Esophagus mucosa (tissue), 1 donor: ENCODE measurements around the gene PIK3R6. TPM values are rescaled to one million over a fixed set of nuclear protein-coding genes. Genes with fewer than 3 reads are reported as not detected.
"Not testable (repeated sequence)": the region's sequence is repeated elsewhere in the genome, so short reads cannot be mapped to it uniquely, and the experiment has no call there.

ENCODE experiments used
- ATAC-seq: fragments of 200-7000 bp; cut with Tn5 transposase; one replicate; pipeline ENCODE4 v1.9.1; 2020
- total RNA-seq: library from RNA; stranded (reverse); gene quantifications from one replicate; pipeline ENCODE4 v1.2.4, GENCODE V29; 2023
- donor health status: DM: yes; HTN: yes; CAD: no.

The PIK3R6 gene
- total RNA-seq, 1 donor from 2014 or later: 0.16 TPM

DNA sequence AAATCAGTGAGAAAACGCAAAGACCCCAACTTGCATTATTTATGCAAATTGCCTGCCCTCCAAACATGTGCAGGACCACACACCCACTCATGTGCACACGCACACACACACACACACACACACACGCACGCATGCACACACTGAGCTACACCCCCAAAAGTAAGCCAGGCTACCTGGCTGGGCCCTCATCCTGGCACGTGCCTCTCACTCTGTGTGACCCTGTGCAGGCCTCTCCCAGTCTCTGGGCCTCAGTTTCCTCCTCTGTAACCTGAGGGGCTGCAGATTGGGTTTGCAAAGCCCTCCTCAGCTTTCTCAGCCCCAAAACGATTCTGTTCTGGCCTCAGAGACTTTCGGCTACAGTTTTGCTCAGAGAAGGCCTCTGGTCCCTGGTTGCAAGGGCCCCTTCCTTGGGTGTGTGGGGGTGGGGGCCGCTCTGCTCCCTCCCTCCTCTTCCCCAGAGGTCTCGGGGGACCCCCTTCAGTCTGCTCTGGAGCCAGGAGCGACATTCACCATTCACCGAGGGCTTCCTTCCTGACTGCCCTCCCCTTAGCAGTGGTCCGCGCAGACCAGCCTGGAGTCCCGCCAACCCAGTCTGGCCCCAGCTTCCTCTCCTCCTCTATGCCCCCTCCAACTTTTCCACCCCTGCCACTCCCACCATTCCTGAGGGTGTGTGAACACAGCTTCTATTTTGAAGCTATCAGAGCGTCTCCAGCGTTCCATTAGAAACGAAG, 5.4 kb upstream of the PIK3R6 start:
- ATAC-seq: no peak

DNA sequence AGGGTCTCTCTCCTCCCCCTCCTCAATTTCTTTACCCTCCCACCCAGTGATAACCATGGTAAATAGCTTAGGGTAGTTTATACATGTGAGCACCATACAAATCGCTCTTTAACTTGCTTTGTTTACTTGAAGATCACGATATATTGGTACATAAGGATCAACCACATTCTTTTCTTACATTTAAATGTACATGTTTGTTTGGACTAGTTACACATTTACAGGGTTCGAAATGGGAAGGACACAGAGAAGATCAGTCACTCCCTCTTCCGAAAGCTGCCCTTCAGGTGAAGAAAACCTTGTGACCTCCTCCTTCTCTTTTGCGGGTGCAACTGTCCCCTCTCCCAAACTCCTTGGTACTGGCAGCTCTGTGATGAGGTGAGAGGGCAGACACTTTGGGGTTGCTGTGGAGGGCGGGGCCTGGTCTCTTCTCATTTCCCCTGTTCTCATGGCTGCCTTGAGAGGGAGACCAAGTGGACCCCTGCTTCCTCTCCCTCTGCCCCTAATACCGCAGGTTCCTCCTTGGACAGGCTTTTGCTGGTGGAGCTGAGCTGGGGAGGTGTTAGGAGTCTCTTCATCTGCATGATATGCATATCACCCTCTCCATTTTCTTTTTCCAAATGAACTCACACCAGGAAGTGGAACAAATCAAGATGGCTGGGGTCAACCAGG, 4.7 kb upstream of the PIK3R6 start:
- ATAC-seq: no peak

DNA sequence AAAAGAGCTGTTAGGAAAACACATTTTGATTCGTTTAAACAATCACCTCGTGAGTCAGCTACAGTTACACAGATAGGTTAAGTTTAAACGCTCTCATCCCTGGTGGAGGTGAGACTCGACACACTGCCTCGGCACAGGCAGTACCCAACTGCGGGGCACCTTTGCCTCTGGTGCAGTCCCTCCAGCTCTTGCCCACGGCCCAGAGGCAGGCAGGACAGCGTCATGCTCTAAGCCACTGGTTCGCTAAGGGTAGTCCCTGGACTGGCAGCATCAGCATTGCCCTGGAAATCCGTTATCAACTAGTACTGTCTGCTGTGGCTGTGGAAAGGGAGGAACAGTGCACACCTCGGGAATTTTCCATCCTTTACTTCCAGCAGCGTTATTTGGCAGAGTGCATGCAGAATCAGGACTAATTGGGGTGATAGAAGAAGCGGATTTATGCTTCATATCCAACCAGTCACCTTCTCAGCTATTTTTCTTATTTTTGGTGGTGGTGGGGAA, 3.7 kb upstream of the PIK3R6 start:
- ATAC-seq: no peak

DNA sequence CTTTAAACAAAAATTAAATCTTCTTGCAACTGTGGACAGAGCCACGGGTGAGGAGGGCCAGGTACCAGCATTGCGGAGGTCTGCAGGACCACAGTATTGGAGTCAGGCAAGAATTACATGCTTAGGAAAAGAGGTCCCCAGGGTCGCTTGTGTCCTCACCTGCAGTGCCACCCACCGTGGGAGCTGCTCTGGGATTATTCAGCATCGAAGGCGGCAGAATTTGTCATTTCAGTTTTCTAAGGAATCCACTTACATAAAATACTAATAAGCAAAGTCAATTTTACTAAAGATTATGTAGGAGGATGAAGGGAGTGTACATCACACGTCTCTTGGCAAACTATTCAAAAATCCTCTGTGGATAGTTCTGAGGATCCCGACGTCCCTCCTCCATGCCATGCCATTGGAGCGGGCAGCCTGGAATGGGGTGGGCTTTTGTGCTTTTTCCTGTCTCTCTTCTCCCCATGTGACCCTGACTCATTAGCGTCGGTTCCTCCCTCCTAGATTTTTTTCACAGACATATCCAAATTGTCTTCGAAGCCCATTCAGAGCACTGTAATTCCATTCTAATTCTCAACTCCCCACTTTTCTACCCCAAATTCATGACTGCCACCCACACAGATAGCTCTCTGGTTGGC, 3.0 kb upstream of the PIK3R6 start:
- ATAC-seq: no peak

DNA sequence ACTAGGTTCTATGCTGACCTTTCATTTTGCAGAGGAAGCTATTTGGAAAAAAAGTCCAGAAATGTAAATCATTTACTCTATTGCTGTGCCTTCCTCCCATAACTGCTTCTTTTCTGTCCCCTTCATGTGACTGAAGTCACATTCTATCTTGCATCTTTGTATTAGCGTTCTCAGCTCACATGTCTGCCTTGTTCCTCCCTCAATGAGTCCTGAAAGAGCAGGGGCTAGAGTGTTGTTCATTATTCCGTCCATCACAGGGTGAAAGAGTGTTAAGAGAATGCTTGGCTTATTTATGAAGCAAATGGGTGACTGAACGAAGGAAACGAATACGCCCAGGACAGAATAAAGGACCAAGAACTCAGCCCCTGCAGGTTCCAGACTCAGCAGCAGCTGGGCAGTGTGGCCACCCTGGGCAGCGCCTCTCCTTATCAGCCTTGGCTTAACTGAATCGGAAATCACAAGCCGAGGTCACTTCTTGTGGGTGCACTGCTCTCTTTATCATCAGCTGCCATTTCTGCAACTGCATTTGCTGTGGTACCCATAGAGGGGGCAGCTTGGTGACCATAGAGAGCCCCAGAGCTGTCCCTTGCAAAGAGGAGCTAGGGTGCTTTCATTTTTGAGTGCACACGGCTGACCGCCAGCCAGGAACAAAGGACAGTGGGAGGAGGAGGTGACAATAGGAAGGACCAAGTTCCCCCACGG, 1.8 kb upstream of the PIK3R6 start:
- no peak for ATAC-seq

DNA sequence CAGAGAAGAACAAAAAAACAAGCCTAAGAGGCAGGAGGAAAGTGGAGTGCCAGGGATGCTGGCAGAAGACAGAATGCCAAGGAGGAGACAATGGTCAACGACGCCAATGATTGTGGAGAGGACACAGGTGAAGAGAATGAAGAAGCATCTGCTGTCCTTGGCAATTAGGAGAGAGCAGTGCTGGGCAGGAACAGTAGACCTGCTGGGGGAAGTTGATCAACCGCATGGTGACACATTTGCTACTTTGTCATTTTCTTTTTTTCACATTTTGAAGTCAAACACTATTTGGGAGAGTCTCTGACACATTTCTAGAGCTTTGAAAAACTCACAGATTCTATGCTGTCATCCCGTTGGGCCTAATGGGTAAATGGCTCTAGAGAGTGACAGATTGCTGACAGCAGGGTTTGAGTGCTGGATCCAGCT, 1.1 kb upstream of the PIK3R6 start:
- ATAC-seq: no peak

DNA sequence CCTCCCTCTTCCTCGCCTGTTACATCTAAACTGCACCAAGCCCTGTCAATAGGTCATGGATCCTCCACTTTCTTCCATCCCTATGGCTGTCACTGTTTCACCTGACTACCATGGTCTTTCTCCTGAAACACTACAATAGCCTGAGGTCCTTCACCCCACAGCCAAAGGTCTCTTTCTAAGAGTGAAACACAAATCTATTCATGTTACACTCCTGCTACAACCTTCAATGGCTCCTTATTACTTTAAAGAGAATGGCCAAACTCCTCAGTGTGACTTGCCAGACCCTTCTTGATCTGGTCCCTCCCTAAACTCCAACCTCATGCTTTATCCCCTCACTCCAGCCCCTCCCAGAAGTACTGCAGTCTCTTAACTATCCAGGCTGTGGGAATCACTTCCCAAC, 618 bp upstream of the PIK3R6 start:
- ATAC-seq: no peak

DNA sequence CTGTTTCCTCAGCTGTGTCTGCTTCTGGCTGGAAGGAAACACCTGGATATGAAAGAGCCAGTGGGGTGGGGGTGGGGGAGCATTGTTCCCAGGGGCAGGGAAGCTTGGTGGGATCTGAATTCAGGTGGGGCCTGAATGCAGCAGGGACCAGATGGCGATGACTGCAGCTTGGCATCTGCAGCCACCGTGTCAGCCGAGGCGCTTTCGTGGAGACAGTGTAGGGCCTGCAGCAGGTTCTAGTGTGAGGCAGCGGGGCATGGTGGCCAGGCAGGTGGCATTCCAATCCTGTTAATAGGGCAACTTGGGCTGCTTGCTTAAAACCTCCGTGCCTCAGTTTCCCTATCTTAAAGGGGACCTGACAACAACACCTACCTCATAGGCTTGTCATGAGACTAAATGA, 1.7 kb downstream of the PIK3R6 start:
- ATAC-seq: no peak

DNA sequence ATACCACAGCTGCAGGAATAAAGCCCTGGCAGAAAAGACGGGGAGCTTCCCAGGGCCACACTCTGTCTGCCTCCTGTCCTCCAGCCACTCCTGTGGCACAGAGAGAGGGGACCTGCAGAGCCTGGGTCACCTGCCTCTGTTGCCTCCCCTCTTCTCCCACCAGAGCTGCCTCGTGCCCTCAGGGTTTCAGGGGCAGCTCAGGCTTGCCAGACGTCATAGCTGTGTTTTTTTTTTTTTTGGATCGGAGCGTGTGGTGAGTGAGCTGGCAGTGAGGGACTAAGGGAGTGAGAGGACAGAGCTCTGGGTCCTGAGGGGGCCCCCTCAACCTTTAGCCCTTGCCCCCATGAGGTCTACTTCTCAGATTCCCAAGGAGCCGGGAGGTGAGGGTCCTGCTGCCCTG, 2.1 kb downstream of the PIK3R6 start:
- no peak for ATAC-seq

DNA sequence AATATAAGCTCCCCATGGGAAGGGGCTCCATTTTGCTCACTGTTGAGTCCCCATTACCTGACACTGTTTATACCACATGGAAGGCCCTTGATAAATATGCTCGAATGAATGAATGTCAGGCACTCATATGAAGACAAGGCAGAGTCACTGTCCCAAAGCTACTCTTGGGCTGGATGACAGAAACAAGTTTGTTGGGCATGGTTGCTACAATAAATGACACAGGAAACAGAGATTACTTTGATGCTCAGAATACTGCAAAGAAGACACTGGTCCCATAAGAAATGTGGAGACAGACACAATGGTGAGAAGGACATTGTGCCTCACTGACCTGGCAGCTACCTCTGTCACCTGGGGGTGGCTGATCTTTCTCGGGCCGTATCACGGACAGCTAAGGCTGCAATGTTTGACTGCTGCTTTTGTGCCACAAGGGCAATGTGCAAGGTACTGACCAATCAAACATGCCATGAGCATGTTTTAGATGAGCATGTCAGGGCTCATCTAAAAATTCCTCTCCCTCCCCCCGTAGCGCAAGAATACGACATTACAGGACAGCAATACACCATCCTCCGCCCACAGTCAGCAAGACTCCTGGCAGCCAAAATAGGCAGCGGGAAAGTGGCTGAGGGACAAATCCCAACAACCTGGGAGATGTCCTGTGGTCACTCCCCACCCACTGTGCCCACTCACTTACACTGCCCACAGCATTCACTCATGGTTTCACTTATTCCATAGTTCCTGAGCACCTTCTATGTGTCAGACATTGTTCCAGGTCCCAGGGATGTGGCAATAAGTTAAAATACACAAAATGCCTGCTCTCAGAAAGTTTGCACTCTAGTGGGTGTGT, 5.0 kb downstream of the PIK3R6 start:
- no peak for ATAC-seq

DNA sequence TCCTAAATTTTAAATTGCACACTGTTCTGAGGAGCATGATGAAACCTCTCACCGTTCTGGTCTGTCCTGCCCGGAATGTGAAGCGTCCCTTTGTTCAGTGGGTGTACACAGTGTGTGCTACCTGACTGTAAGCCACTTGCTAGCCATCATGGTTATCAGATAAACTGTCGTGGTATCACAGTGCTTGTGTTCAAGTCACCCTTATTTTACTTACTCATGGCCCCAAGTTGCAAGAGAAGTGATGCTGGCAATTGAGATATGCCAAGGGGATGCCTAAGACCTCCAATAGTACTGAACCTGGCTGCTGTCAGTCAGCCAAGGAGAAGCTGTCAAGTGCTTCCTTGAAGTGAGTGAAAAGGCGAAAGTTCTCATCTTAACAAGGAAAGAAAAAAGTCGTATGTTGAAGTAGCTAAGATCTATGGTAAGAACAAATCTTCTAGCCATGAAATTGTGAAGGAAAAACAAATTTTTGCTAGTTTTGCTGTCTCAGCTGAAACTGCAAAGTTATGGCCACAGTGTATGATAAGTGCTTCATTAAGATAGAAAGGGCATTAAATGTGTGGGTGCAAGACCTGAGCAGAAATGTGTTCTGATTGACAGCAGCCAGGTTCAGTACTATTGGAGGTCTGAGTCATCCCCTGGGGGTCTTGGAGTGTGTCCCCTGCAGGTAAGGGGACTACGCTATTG, 5.8 kb downstream of the PIK3R6 start:
- no peak for ATAC-seq

DNA sequence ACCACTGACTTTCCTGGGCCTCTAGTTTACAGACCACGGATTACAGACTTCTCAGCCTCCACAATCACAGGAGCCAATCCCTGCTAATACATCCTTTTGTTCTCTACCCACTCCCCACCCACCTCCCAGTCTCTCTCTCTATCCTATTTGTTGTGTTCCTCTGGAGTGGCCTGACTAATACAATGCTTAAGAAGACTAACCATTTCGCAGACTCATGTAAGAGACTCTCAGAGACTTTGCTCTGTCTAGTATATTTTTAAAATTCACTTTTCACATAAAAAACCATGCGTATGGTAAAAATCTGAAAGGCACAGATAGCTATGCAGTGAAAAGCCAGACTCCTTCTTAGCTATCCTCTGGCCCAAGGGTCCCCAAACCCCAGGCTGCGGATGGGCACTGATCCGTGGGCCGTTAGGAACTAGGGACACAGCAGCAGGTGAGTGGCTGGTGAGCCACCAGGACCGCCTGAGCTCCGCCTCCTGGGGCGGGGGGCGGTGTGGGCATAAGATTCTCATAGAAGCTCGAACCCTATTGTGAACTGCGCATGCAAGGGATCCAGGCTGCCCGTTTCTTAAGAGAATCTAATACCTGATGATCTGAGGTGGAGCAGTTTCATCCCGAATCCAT, 7.6 kb downstream of the PIK3R6 start:
- ATAC-seq: no peak

DNA sequence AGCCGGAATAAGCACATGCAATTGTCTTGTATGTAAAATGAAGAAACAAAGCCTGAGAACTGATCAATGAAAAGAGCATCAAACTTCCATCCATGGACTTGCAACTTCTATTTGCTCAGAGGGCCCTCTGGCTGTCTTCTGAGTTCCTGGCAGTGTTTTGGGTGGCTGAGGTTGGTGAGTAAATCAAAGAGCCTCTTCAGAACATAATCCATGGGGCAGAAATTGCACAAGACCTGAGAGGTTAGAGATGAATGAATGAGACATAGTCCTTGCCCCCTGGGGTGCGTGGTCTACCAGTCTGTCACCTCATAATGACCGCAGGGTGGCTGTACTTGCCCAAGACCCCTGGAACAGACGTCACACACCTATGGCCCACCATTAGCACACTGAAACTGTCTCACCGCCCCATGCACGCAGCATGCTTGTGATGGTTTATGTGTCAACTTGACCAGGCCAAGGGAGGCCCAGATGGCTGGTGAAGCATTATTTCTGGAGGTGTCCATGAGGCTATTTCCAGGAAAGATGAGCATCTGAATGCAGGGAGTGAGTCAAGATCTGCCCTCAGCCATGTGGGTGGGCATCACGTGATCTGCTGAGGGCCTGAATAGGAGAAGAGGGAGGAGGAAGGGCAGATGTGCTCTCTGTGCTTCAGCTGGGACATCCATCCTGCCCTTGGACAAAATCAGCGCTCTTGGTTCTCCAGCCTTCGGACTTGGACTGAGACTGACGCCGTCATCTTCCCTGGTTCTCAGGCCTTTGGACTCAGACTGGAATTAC, 8.3 kb downstream of the PIK3R6 start:
- ATAC-seq: no peak

DNA sequence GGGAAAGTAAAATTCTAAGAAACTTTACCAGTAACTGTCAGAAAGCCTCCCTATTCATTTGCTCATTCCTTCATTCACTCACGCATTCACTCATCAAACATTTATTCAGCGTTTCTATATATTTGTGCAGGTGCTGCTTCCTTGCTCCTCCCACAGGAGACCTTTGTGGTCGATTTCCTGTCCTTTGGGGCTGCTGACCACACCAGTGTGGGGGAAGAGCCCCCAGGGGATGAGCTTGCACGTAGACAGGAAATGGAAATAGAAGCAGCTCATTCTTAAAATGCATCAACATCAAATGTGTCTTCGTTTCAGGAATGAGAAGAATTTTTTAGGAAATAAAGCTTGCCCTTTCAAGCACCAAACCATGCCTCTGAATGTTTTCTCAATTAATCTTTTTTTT, 9.6 kb downstream of the PIK3R6 start:
- ATAC-seq: no peak

DNA sequence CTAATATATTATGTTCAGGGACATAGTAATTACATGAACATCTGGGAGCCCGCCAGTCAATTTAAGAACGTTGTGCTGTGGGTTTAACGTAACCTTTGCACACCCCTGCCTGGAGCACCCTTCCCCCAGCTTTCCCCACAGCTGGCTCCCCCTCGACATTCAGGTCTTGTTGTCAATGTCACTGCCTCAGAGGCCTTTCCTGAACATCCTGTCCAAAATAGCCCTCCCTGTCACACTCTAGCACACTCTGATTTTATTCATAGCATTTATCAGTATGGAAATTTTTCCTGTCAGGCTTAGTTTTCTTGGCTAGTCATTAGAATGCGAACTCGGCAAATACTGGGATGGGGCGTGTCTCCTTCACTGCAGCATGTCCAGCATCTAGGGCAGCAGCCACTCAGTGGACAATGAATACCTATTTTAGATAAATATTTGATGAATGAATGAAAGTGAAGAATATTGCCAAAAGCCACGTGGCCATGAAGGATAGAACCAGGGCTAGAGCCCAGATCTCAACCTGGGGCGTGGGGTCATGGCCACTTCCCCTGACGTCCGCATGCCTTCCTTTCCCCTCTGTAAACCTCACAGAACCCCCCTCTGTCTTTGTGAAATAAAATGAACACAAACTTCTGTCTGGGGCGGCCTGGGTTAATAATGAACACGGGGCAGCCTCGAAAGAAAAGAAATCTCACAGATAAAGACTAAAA, 10.5 kb downstream of the PIK3R6 start:
- no peak for ATAC-seq

DNA sequence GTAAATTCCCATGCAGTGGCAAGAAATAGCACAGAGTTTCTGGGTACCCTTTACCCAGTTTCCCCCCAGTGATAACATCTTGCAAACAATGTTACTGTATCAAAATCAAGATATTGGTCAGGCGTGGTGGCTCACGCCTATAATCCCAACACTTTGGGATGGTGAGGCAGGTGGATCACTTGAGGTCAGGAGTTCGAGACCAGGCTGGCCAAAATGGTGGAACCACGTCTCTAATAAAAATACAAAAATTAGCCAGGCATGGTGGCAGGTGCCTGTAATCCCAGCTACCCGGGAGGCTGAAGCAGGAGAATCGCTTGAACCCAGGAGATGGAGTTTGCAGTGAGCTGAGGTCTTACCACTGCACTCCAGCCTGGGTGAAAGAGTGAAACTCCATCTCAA, 11.3 kb downstream of the PIK3R6 start:
- not testable (repeated sequence) for ATAC-seq

DNA sequence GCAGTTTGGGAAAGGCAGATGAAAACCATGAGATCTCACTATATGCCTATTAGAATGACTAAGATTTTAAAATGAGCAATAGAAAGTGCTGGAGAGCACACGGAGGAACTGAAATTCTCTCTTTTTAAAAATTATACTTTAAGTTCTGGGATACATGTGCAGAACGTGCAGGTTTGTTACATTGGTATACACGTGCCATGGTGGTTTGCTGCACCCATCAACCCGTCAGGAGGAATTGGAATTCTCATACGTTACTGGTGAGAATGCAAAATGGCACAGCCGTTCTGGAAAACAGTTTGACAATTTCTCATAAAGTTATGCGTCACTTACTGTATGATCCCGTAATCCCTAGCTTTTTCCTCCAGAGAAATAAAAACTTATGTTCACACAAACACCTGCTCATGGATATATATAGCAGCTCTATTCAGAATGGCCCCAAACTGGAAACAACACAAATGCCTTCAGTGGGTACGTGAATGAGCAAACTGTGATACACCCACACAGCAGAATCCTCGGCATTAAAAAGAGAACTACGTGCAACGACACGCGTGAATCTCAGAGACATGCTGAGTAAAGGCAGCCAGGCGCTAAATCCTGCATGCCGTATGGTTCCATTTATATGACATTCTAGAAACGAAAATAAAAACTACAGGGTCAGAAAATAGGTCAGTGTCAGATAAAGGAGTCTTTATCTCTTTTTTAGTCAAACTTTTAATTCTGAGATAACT, 11.8 kb downstream of the PIK3R6 start:
- ATAC-seq: no peak

DNA sequence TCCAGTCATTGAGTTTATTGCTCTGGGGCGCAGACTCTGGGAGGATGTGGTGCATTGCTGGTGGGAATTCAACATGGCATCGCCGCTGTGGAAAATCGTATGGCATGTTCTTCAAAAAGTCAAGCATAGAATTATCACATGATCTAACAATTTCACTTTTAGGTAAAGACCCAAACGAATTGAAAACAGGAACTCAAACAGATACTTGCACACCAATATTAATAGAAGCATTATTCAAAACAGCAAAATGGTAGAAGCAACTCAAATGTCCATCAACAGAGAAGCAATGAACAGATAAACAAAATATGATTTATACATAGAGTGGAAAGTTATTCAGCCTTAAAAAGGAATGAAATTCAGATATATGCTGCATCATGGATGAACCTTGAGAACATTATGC, 15.9 kb downstream of the PIK3R6 start:
- no peak for ATAC-seq
